ENCODE measurements around the gene TSPAN32.
"Not testable (repeated sequence)": the region's sequence is repeated elsewhere in the genome, so short reads cannot be mapped to it uniquely, and the experiment has no call there.

Gene TSPAN32

DNA sequence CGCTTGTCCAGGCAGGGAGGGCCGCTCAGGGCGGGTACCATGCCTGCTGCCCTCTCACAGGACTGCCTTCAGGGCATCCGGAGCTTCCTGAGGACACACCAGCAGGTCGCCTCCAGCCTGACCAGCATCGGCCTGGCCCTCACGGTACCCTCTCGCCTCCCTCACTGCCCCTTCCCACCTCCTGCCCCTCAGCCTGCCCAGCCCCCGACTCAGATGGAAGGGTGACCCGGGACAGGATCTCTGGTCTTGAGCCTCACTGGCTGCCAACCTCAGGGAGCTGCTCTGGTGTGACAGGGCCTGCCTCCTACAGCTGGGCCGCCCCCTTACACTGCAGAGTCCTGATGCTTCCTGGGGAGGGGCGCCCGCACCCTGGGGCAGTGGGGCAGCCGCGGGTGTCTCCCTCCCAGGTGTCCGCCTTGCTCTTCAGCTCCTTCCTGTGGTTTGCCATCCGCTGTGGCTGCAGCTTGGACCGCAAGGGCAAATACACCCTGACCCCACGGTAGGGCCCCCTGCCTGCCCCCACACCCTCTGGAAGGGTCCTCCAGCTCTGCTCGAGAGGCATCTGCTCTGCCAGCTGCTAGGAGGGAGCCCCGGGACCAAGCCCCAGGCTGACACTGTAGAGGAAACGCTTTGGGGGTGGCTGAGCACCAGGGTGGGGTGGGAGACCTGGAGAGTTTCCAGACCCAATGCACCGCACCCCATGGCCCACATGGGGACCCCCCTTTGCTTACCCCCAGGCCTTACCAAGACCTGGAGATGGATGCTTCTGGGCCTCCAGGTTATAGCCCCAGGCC is 14.6 kb downstream of the TSPAN32 start:
- DNase-seq, result no peak

DNA sequence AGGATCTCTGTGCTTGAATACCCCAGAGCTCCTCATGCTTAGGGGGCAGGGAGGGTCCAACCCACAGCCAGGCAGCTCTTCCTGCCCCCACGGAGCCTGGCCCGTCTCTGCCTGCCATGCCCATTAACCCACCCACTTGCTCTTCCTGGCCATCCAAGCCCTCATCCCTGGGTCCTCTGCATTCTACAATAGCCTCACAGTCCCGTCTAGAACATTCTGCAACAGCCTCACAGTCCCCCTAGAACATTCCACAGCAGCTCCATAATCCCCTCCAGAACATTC is 15.1 kb downstream of the TSPAN32 start:
- no peak for DNase-seq

DNA sequence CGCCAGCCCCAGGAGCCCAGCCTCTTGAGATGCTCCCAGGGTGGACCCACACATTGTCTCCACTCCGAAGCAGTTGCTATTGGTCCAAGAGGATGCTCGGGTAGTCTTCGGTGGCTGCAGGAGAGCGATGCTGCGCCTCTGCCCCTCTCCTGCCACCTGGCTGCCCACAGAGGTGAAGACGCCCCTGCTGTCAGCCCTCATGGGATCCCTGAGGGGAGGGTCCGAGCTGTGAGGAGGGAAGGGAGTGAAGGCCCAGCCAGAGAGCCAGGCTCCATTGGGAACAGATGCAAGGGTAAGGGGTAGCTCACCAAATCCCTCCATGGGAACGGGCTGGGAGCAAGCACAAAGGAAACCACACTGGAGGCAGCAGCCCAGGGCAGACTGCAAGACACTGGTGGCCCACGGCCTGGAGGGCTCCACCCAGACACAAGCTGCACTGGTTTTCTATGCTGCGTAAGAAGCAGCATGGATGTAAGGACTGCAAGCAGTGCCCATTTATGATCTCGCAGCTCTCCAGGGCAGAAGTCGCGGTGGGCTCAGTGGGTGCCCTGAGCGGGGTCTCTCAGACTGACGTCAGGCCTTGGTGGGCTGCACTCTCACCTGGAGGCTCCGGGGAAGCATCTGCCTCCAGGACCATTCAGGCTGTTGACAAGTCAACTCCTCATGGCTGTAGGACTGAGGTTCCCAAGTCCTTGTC is 15.7 kb downstream of the TSPAN32 start:
- DNase-seq, result no peak

DNA sequence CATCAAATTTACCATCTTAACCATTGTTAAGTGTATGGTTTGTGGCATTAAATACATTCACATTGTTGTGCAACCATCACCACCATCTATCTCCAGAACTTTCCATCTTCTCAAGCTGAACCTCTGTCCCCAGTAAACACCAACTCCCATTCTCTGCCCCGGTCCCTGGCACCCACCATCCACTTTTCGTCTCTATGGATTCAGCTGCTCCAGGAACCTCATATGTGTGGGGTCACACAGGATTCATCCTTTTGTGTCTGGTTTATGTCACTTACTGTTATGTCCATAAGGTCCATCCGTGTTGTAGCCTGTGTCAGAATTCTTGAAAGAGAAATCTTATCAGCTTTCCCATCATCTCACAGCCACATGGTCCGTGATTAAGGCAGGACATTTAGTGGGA is 16.3 kb downstream of the TSPAN32 start:
- no peak for DNase-seq

DNA sequence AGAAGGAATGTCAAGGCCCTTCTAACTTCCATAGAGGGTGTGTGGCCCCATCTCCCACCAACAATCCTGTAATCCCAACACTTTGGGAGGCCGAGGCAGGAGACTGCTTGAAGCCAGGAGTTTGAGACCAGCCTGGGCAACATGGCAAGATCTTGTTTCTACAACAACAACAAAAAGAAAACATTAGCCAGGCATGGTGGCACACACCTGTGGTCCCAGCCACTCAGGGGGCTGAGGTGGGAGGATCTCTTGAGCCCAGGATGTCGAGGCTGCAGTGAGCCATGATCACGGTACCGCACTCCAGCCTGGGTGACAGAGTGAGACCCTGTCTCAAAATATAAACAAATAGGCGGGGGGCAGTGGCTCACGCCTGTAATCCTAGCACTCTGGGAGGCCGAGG is 16.9 kb downstream of the TSPAN32 start:
- no peak for DNase-seq

DNA sequence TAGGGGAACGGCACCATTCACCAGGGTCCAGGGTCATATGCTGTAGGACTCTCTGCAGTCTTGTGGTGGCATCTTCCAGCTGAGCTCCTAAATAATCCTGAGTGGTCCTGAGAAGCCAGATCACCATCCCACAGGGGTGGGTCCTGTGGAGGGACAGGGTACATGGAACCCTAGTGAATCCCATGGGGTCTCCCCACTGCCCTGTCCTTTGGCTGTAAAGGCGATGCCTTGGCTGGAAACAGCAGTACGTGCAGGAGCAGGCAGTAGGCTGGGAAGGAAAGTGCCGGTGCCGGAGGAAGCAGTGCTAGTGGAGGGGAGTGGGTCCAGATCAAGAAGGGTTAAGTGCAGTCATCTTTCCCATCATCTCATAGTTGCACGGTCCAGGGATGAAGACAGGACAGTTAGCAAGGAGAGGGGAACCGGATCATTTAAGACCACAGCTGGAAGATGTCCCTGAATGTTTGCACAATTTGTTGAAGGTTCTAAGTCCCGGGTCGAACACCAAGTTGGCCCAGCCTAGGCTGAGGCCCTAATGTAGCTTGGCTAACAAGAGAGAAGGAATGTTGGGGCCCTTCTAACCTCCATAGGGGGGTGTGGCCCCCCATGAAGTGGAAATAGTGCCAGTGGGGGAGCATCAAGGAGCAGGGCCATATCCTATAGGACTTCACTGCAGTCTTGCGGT is 18.1 kb downstream of the TSPAN32 start:
- no peak for DNase-seq

DNA sequence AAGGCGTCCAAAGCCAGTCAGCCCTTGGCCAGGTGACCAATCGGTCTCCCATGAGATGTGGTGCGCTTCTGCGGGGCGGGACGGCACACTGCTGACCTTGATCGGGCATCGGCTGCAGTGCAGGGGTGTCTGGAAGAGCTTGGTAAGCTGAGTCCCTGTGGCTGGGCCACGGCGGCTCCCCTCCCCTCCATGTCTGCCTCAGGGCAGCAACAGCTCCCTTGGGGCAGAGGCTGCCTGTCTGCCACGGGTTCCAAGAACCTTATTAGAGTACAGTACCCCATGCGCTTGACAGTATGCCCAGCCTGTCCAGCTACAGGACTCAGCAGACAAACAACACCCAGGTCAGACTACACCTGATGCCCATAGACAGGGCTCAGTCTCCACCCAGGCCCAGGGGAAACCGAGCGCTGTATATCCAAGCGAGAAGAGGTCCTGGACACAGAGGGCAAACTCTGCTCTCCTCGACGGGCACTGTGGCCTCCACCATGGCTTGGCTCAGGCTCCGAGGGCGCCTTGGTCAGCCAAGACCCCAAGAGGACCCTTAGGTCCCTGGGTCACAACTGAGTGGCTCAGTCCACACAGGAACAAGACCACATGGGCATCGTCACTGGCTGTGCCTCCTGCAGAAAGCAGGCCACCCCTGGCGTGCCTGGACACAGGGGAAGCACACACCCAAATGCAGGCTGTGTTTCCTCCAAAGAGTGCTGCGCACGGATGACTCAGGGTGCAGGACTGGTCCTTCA is 18.9 kb downstream of the TSPAN32 start:
- DNase-seq, result no peak

DNA sequence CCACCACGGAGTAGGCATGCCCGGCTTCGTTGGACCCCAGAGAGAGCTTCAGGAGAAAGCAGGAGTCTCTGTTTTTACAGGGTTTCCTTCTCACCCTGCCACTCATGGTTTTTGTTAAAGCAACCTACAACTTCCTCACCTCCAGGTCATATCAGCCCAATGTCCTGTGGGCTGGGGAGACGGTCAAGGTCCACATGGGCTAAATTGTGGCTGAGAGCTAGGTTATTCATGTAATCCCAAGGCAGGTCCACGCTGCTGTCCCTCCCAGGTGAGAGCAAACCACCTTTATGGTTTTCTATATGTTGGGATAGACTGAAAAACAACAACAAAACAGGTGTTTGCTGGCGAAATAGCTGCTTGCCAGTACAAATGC is 19.5 kb downstream of the TSPAN32 start:
- no peak for DNase-seq

DNA sequence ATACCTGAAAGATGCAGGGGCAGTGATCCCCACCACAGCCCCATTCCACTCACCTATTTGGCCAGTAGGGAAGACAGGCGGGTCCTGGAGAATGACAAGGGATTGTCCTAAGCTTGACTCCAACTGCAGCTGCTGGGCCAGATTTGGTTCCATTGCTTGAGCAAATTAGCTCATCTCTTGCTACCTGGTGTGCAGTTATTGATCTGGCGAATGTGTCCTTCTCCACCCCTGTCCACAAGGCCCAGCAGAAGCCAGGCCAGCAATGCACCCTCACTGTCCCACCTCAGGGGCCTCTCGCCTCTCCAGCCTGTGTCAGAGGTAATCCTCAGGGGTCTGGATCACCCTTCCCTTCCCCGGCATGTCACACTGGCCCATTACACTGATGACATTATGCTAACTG is 23.3 kb downstream of the TSPAN32 start:
- DNase-seq, result no peak

DNA sequence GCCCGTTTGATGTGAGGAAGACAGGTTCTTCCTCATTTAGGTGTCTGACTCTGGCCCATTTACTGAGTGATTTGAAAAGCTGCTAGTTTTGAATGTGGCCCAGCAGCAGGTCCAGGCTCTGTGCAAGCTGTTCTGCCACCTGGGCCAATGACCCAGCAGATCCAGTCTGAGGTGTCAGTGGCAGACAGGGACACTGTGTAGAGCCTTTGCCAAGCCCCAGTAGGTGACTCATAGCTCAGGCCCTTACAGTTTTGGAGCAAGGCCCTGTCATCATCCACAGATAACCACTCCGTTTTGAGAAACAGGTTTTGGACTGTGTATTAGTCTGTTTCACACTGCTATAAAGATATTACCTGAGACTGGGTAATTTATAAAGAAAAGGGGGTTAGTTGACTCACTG is 23.9 kb downstream of the TSPAN32 start:
- no peak for DNase-seq

DNA sequence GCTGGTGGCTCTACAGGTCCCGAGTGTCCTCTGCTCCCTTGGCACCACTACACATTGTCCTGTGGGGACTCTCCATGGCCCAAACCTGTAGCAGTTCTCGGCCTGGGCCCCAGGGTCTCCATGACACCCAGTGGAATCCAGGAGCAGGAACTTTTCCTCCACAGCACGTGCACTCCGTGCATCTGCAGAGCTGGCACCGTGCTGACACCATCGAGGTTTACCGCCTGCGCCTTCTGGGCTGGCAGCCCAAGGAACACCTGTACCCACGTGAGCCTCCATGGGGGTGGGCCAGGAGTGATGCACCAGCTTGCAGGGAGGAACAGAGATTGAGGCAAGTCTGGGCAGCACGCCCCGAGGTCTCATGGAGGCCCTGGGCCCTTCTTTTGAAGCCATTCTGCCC is 25.2 kb downstream of the TSPAN32 start:
- DNase-seq, result no peak

DNA sequence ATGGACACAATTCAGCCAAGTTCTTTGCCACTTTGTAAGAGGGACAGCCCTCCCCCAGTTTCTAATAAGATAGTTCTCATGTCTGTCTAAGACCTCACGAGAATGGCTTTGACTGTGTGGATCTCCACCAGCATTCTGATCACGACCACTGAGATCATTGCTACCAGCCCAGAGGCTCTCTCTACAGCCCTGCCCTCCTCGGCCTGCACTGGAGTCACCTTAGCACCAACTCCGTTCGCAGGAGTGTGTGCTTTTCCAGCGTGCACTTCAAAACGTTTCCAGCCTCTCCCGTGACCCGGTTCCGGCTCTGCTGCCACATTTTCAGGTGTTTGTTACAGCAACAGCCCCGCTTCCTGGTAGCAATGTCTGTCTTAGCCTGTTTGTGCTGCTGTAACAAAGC is 26.2 kb downstream of the TSPAN32 start:
- no peak for DNase-seq

DNA sequence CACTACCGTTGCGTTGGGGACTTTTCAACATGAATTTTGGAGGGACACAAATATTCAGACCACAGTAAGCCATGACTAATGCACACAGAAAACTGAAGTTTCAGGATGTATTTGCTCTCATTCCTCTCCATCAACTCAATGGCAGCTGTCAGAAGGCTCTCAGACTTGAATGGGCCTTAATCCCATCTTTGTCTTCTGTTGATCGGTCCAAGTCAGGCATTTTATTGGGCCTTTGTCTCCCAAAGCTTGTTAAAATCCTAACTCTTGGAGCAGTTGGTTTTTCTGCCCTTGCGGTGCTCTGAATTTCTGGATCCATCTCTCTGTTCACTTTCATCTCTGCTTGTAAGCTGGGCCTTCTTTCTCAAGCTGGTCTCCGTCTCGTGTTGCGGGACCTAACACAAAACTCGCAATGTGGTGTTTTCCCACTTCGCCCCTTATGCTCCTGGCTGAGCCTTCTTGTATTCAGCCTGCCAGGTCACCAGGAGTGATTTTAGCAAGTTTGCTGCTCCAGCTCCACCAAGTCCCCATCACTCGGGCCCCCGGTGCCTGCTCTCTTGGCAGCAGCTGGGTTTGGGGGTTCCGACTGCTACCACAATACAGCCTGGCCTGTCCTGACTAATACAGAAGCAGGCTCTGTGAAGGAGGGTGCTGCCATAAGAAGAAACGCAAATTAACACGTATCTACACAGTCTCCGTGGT is 27.0 kb downstream of the TSPAN32 start:
- no peak for DNase-seq

DNA sequence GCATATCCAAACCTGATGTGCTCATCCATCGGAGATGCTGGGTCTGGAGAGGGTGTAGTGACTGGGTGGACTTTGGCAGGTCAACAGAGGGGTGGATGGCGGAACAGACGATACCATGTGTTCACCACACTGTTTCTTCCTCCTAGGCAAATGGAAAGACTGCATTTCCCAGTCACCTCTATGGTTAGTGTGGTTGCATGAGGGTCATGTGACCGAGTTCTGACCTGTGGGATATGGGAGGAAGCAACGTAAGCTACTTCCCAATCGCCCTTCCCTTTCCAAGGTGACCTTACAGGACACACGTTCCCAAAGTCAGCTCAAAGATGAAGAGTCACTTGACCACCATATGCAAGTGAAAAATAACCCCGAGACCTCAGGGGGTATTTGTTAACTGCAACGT is 27.7 kb downstream of the TSPAN32 start:
- no peak for DNase-seq

DNA sequence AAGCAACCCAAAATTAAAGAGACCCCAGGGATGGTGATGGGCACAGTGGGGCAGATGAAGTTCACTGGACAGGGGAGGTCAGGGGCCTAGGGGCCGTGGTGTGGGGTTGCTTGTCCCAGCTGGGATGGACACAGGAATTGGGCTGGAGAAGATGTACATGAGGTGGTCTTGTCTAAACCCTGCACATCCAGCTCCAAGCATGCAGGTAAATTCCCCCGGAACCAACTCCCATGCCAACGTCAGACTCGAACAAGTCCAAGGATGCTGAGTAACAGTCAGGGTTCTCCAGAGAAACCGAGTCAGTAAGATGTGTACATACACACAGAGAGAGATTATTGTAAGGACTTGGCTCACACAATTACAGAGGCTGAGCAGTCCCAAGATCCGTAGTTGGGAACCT is 28.9 kb downstream of the TSPAN32 start:
- no peak for DNase-seq

DNA sequence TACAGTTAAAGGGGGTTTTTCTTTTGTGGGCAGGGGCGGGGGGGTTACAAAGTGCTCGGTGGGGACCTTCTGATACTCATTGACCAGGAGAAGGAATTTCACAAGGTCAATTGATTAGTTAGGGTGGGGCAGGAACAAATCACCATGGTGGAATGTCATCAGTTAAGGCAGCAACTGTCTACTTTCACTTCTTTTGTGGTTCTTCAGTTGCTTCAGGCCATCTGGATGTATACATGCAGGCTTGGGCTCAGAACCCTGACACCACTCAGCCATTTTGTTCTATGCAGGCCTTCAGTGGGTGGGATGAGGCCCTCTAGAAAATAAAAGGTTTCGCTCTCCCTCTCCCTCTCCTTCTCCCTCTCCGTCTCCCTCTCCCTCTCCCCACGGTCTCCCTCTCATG is 29.6 kb downstream of the TSPAN32 start:
- DNase-seq, result no peak

DNA sequence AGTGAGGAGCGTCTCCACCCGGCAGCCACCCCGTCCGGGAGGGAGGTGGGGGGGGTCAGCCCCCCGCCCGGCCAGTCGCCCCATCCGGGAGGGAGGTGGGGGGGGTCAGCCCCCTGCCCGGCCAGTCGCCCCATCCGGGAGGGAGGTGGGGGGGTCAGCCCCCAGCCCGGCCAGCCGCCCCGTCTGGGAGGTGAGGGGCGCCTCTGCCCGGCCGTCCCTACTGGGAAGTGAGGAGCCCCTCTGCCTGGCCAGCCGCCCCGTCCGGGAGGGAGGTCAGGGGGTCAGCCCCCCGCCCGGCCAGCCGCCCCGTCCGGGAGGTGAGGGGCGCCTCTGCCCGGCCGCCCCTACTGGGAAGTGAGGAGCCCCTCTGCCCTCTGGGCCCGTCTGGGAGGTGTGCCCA is 30.8 kb downstream of the TSPAN32 start:
- not testable (repeated sequence) for DNase-seq

DNA sequence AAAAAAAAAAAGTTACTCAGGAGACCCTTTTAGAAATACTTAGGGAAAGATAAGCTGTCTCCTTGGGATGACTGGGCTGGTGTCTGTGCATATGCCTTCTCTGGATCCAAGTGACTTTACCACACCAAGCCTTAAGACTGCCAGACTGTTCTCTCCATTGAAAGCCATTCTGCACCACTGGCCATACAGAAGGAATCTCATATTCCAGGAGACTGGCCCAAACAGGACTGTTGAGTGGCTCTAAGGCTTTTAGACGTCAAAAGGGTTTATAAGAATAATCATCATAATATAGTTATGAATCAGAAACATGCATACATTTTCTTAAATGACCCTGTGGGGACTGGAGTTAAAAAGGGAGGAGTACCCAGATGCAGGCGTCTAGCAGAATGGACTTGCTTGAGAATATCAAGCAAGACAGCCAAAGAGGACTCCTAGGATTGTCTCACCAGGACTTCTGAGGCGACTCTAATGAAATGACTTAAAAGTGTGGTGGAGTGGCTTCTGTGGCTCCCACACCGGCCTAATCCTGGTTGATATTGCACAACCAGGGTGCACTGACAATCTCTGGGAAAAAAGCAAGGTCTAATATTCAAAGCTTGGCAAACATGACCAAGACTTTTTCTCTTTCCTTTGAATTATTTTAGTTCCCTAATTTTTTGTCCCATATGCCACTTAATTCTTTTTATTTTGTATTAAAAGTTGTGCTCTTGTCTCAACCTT is 31.8 kb downstream of the TSPAN32 start:
- DNase-seq, result not testable (repeated sequence)

DNA sequence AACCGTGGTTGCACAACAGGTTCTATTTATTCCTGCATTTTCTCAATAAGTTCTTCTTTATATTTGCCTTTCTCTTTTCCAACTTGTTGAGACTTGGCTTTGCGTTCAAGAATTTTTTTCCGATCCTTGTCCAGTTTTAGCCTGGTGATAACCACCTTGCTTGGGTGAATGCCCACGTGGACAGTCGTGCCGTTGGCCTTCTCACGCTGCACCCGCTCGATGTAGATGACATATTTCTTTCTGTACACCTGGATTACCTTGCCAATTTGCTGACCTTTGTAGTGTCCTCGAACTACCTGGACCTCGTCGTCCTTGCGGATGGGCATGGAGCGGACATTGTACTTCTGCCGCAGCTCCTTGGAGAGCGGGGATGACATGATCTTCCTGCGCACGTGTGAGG is 33.5 kb downstream of the TSPAN32 start:
- DNase-seq, result not testable (repeated sequence)

DNA sequence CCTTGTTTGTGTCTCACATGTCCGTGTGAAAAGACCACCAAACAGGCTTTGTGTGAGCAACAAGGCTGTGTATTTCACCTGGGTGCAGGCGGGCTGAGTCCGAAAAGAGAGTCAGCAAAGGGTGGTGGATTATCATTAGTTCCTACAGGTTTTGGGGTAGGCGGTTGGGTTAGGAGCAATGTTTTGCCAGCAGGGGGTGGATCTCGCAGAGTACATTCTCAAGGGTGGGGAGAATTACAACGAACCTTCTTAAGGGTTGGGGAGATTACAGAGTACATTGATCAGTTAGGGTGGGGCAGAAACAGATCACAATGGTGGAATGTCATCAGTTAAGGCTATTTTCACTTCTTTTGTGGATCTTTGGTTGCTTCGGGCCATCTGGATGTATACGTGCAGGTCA is 36.9 kb downstream of the TSPAN32 start:
- DNase-seq, result not testable (repeated sequence)

DNA sequence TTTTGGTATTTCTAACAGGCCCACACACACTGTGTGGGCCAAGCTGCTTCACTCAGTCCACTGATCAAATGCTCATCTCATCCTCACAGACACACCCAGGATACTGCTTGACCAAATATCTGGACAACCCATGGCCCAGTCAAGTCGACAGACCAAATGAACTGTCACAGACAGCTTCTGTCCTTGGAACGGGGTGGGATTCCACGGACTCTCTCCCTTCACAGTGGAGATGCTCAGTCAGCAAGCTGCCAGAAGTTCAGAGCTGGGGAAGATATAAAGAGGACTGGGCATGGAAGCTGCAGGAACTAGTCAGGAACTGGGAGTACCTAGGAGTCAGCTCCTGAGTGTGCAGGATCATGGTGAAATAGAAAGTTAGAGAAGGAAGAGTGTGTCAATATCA is 40.7 kb downstream of the TSPAN32 start:
- no peak for DNase-seq

DNA sequence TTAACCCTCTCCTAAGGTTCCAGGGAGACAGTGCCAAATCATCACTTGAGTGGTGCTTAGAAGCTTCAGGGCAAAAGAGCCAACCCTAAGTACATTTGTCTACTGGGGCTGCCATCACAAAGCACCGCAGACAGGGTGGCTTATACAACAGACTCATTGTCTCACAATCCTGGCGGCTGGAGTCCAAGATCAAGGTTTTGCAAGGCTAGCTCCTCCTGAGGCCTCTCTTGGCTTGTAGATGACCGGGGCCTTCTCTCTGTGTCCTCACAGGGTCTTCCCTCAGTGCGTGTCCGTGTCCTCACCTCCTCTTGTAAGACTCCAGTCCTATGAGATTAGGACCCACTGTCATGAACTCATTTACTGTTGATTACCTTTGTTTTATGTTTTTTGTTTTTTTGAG is 41.2 kb downstream of the TSPAN32 start:
- DNase-seq, result no peak
